Non-pigmented ciliary epithelial cell (primary cell): Measurements from ENCODE around the gene EPC2.
"Not testable (repeated sequence)": the region's sequence is repeated elsewhere in the genome, so short reads cannot be mapped to it uniquely, and the experiment has no call there.

Source experiments
- DNase-seq: peaks from one replicate; pipeline ENCODE4 v3.0.0-alpha.2; 2010; ENCODE audit warnings: low read depth

Gene EPC2

DNA sequence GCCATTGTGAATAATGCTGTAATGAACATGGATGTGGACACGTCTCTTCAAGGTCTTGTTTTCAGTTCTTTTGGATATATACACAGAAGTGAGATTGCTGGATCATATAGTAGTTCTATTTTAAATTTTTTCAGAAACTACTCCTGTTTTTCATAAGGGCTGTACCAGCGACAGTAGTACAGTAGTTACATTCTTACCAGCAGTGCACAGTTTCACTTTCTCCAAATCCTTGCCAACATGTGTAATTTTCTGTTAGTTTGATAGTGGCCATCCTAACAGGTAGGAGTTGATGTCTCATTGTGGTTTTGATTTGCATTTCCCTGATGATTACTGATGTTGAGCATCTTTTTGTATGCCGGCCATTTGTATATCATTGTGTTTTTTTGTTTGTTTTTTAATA, 81.7 kb downstream of the EPC2 start:
- DNase-seq = no peak

DNA sequence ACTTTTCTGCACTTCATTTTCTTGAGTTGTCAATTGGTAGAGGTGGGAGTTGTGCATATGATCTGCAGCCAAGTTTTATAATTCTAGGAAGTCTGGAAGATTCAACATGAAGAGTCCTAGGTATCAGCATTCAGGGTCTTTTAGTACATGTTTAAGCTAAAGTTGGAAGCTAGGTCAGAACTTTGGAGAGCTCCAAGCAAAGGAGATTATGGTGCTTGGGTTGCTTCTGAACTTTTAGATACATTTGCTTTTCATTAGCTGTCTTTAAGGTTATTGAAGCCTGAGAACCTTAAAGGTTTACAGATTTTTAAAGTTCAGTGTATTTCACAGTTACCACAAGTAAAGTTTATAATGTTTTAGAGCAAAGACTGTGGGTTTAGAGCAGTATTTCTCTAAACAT, 85.5 kb downstream of the EPC2 start:
- no peak for DNase-seq

DNA sequence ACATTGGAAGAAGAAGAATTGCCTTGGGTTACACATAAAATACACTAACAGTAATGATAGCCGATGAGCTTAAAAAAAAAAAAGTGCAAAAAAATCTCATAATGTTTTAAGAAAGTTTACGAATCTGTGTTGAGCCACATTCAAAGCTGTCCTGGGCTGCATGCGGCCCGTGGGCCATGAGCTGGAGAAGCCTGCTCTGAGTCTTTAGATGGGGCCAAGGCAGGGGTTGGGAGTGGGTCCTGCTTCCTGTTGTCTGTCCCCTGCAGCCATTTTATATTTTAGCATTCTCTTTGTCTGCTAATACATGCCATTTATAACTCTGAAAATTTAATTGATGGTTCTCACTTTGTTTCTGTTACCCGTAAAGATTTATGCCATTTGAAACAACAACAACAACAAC, 93.2 kb downstream of the EPC2 start:
- DNase-seq = no peak

DNA sequence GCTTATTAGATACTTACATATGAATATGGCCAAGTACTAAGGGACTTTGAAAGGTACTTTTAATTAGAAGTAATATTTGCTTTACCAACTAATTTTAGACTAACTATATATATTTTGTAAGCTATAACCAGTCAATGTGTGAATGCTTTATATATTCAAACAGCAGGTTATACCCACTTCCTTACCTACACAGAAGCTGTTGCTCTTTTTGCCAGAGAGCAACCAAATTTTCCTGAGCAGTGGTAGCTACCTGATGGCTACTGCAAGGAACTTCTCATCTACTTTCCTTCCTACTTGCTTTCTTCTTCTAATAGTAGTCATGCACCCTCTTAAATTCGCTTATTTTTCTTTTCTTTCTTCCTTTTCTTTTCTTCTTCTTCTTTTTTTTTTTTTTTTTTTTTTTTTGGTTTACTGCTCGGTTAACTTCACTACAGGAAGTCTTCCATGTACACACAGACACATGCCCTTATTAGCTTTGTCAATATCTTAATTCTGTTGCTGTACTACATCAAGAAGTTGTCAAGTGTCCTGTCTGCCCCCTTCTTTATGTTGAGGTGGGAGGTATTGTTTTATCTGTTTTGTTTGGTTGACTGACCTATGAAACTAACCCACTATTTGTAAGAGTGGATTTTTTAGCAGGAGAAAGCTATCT, 95.0 kb downstream of the EPC2 start:
- no peak for DNase-seq

DNA sequence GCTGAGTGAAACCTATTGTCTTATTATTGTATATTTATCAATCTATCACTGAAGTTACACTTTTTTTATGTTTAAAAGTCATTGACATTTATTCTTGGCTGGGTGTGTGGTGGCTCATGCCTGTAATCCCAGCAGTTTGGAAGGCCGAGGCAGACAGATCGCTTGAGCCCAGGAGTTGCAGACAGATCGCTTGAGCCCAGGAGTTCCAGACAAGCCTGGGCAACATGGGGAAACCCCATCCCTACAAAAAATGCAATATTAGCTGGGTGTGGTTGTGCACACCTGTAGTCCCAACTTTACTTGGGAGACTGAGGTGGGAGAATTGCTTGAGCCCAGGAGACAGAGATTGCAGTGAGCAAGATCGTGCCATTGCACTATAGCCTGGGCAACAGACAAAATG, 97.8 kb downstream of the EPC2 start:
- DNase-seq = no peak

DNA sequence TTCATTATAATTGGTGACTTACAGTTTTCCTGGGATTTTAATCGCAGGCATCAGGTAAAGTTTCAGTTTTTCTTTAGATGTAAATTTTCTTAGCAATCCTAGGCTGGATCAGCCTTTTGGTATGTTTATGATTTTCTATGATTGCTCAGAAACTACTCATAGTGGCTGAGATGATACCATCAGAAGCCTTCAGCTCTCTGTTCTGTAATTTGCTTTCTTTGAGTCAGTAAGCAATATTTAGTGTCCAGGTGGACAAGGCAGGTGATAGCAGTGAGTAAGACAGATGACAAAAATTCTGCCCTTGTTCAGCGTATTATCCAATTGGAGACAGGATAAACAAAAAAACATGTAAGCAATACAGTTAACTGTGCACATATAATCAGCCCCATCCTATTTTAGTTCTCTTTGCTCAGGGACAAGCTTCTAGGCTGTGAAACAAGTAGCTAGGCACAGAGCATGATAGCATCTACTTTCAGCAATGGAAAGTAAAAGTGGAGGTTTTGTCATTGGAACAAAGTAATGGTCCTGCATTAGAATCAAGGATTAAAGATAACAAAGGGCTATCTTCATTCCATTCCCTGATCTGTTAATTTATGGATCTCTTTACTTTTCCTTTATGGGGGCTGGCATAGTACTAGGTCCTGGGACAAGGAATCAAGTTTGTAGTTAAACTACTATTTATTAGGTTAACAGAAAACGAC, 100.8 kb downstream of the EPC2 start:
- DNase-seq = no peak

DNA sequence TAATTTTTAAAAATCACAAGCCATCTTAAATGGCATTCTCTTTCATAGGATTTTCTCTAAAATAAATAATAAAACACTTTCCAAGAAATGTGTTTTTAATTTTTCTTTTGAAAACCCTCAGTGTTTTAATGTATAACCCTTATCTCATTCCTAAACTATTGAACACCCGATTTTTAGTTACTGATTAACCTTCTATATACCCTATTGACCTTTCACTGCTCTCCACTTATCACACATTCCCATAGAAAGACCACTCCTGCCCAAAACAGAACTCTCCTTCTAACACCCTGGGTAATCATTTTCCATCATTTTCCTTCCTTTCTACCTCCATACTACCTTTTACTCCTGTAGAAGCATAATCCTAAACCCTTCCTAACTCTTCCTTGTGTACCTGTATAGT, 102.4 kb downstream of the EPC2 start:
- no peak for DNase-seq

DNA sequence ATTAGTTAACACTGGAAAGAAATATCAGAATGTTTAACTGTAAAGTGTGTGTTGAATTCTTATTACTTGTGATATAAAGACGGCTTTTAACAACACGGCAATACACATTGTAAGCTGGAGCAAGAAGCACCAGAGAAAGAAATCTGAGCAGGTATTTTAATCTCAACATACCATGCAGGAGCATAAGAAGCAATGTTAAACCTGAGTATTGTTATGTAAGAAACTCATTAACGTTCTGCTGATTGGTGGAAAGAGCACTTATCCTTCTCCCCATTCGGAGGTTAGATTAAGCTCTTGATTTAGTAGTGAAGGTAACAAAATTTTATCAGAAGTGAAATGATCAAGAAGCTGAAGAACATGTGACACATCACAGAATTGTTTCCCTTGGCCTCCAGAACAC, 107.4 kb downstream of the EPC2 start:
- no peak for DNase-seq

DNA sequence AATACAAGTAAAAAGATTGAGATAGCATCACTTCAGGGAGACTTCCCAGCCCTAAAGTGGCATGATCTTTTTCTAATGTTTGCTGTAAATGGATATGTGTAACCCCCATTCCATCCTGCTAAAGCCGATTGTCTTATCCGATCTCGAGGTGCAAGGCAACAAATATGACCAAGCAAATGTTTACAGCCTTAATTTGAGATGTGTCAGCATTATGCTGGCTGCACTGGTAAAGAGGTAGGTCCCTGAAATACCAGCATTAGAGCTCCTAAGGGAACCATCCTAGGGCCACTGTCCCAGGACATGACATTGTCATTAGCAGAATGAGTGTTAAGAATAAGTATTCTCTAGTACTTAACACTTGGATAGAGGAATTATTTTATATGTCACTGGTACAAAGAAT, 108.4 kb downstream of the EPC2 start:
- no peak for DNase-seq

DNA sequence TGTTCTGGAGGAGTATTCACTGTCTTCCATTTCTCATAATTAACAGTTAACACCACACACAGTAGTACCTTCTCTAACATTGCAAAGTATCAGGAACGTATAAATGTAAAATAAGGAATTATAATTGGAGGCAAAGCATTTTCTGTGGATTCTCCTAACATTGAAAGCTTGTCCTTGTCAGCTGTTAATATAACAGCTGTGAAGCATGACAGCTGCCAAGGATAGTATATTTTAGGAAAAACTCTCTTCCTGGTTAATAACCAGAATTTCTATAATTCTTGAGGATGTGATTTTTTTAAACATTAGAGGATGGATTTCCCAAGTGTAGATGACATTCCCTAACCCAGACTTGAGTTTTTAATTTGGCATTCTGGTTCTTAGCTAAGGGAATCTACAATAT, 110.3 kb downstream of the EPC2 start:
- no peak for DNase-seq

DNA sequence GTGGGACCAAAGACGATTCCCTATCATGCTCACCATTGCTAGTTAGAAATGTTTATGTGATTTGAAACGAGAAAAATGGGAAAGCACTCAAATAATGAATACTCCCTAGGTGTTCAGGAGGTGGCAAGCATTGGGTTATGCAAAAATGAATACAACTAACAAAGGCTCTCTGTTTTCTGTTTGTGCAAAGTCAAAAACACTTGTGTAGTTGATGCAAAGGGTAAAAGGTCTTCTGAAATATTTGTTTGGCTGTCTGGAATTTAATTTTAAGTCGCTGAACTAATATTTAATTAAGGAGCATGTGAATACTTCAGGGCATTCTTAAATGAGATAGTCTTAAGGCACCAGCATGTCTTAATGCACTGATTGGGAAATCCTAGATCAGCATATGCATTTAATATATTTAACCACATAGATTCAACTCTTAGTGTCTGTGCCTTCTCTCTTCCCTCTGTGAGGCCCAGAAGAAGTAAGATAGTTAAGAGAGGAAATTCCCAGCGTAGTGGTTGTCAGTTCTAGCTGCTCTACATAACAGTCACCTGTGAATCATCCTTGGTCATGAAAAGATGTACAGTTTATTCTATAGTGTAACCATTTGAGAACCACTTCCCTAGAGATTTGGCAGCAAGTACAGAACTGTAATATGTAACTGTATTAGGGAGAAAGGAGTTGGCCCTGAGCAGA, 111.9 kb downstream of the EPC2 start:
- peak; percentile 37 for DNase-seq

DNA sequence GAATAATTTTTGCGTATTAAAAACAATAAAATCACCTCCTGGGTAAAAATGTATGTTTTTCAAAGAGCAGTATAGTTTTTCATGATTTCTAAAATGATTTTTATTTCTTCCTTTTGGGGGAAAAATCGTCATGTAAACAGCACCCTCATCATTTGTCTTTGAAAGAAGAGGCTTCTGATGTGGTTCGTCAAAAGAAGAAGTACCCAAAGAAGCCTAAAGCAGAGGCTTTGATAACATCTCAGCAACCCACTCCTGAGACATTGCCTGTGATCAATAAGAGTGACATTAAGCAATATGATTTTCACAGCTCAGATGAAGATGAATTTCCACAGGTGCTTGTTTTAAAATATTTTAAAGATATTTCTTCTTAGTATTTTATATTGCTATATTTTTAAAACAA, 120.3 kb downstream of the EPC2 start:
- no peak for DNase-seq

DNA sequence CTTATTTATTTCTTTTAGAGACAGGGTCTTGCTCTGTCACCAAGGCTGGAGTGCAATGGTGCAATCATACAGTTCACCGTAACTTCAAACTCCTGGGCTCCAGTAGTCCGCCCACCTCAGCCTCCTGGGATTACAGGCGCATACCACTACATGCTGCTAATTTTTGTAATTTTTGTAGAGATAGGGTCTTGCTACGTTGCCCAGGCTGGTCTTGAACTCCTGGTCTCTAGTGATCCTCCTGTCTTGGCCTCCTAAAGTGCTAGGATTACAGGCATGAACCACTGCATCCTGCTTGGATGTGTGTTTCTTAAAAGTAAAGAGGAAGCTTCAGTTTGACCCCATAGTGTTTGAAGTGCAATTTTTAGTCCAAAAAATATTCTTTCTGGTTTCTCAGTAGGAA, 125.5 kb downstream of the EPC2 start:
- no peak for DNase-seq

DNA sequence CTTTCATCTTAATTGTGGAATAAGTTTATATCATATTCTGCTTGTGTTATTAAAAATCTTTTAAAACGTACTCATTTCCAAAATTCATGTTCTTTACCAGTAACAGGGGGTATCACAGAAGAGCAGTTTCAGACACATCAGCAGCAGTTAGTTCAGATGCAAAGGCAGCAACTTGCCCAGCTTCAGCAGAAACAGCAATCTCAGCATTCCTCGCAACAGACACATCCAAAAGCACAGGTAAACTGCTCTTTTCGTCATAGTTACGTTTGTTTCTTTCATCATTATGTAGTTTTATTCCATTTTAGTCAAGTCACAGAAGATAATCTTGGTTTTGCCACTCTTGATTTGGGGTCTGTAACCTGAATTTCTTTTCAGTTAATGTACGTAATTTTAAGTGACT, 137.0 kb downstream of the EPC2 start:
- no peak for DNase-seq

DNA sequence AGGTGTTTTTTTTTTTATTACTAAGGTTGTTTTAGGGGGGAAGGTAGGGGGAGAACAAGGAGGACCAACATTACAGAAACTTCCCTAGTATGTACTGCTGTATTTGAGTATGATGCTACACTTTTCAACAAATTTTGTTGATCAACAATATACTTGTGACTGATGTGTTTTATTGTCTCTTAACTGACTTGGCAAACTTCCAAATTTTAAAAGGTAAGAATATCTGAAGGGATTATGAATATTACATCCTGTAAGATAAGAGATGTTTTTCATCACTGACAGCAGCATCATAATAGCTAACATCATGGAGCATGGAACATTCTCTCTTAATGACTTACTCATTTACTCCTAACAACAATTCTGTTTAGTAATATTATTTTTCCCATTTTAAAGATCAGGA, 144.5 kb downstream of the EPC2 start:
- DNase-seq = no peak

DNA sequence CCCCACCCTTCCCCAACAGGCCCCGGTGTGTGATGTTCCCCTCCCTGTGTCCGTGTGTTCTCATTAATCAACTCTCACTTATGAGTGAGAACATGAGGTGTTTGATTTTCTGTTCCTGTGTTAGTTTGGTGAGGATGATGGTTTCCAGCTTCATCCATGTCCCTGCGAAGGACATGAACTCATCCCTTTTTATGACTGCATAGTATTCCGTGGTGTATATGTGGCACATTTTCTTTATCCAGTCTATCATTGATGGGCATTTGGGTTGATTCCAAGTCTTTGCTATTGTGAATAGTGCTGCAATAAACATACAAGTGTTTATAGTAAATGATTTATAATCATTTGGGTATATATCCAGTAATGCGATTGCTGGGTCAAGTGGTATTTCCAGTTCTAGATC, 145.6 kb downstream of the EPC2 start:
- not testable (repeated sequence) for DNase-seq

DNA sequence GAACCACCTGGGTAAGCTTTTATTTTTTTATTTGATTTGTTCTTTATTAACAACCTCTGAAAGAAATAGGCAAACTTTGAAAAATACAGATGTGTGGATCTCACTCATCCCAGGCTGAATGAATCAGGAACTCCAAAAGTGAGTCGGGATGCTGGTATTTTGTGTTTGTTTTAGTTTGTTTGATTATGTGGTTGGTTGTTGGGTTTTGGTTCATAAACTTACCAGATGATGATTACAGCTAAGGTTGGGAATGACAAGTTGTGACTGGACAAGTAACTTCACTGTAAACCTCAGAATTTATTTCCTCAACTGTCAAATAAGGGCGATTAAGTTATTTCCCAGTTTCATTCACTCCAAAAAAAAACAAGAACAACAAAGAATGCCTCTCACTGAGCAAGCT, 150.0 kb downstream of the EPC2 start:
- no peak for DNase-seq

DNA sequence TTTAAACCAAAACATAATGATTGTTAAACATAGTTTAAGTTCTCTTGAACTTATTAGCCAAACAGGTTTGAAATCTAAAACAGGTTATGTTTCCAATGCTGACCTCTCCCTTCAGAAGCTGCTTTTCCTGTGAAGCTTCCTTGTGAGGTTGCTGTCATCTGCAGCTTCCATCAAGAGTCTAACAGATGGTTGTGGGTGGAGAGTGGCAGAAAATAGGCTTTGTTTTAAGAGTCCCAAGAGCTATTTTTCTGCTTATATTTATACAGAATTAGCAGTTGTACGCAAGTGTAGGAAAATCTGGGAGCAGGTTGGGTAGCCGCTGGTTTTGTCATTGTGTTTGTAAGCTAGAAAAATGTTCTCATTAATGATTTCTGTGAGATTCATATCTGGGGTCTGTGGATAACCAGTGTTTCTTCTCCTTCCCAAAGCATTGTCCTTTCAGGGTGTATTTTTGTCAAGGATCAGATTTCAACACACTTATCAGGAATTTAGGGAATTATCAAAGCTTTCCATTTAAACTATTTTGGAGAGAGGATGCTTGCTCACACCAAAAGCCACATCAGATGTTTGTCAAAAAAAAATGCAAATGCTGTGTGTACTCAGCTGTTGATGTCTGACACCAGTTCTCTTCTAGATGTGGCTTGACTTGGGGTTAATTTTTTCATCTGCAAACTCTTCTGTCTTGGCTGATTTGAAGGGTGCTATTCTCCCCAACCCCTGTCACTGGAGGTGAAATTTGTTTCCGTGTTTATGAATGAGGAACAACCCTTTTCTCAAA, 152.4 kb downstream of the EPC2 start:
- no peak for DNase-seq

DNA sequence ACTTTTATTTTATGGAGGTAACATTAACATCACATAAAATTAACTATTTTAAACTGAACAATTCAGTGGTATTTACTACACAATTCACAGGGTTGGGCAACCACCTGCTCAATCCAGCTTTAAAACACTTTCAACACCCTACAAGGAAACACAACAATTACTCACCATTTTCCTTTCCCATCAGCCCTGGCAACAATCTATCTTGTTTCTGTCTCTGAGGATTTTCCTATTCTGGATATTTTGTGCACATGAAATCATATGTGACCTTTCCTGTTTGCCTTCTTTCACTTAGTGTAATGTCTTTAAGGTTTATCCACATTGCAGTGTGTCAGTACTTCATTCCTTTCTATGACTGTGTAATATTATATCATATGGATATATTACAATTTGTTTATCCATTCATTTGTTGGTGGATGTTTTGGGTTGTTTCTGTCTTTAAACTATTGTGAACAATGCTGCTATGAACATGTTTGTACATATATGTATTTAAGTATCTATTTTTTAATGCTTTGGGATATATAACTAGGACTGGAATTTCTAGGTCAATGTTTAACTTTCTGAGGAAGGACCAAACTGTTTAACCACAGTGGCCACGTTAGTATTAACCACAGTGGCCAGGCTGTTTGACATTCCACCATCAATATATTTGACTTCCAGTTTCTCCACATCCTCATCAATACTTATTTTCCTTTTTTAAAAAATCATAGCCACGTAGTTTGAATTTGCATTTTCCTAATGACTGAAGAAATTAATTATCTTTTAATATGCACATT, 158.1 kb downstream of the EPC2 start:
- no peak for DNase-seq

DNA sequence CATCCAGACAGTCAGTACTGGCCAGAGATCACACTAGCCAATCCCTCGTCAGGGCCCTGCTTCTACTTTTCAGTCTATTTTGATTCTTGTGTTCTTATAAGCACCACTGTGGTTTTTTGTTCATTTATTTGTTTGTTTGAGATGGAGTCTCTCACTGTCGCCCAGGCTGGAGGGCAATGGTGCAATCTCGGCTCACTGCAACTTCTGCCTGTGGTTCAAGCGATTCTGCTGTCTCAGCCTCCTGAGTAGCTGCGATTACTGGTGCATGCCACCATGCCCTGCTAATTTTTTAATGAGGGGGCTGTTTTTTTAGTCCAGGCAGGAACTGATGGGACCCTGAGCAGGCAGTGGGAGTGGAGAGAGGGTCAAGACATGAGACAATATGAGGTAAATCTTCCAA, 165.5 kb downstream of the EPC2 start:
- DNase-seq = no peak

DNA sequence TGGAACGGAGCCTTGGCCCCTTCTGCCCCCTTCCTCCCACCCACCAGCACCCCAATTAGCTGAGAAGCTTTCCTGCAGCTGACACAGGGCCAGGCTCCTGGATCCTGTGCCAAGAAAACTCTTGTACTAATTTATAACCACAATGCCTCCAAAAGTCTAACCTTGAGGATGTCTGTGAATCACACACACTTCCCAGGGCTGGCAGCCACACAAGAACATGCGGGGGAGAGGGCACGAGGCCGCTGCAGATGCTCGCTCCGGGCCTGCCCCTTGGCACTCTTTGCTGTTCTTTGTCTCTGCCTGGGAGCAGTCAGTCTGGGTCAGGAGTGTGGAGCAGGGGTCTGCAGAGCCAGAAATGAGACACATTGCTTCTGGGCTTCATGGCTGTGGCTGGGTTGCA, 167.8 kb downstream of the EPC2 start:
- DNase-seq = no peak

DNA sequence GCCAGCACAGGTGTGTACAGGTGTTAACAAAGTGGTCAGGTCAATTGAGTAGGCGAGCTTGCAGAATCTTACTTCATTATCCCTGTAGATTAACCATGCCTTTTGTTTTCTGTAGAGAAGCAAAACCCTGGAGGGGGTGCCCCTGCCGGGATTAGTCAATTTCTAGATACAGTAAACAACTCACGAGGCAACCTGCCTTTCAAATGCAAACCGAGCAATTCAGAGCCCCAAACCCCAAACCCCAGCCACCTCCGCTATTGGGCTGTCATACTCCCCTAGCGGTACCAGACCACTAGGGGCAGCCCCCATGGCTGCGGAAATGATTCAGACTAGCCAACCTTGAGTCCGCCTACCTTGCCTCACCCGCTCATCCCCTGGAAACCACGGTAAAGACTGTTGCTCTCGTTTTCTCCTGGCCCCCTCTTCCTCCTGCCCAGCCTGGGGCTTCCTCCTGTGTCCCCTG, 169.1 kb downstream of the EPC2 start:
- DNase-seq = no peak
